HepG2 (cell line): ENCODE data around the gene B4GALT7. TPM values are rescaled to one million over a fixed set of nuclear protein-coding genes. Genes with fewer than 3 reads are reported as not detected.

ENCODE experiments used
- ATAC-seq: fragments of 200-7000 bp; cut with Tn5 transposase; 3 replicates; pipeline ENCODE4 v1.9.1; 2020; ENCODE audit warnings: mild to moderate bottlenecking, moderate library complexity
- BruUV-seq: library from RNA; stranded (reverse); fragments of 400-500 nt; replicated peaks from 2 replicates; lab custom pipeline; 2021; lab: Mats Ljungman, UMichigan
- CTCF ChIA-PET: fragments of 300-600 bp; formaldehyde crosslinking; extraction: SDS; loops from one replicate; lab custom pipeline; 2021; ENCODE audit warnings: low total read pairs, inconsistent platforms, low intra/inter-chr PET ratio; lab: Yijun Ruan, JAX
- POLR2A ChIA-PET: fragments of 350-600 bp; sonication (Branson Sonifier 250); formaldehyde crosslinking; loops from one replicate; lab custom pipeline; 2020; ENCODE audit warnings: antibody characterized with exemption, inconsistent platforms; lab: Yijun Ruan, JAX
- DNase-seq: peaks from one replicate; pipeline ENCODE4 v3.0.0-alpha.2; 2015; ENCODE audit warnings: low spot score
- FAIRE-seq: peaks from 3 replicates; lab custom pipeline; 2011; peaks lifted over from hg19 to GRCh38; lab: Jason Lieb, UNC
- H2AFZ ChIP-seq: one replicate; pipeline ENCODE4 v1.6.1; 2011; ENCODE audit warnings: low read length, inconsistent platforms
- H3K27ac ChIP-seq: fragments of 300-600 bp; 3 replicates; pipeline ENCODE4 v1.8.0; 2011; ENCODE audit warnings: mixed run types, mild to moderate bottlenecking, mixed read lengths, low read length, inconsistent platforms; ENCODE audit not compliant: insufficient read depth; ENCODE audit errors: extremely low read length
- H3K27me3 ChIP-seq, 2 experiments: fragments of 200-600 bp in 1 of 2; 2 replicates in 1 of 2; 3 replicates in 1 of 2; pipeline versions ENCODE4 v1.6.0 to v1.8.0; 2011; ENCODE audit warnings: low read length in 2 of 2, mild to moderate bottlenecking in 2 of 2, moderate library complexity in 2 of 2, inconsistent platforms in 1 of 2; ENCODE audit not compliant: insufficient read depth in 2 of 2, control insufficient read depth in 1 of 2
- H3K36me3 ChIP-seq, 2 experiments: fragments of 200-600 bp in 1 of 2; replicated peaks in 1 of 2; 2 replicates in 1 of 2; 3 replicates in 1 of 2; pipeline versions ENCODE4 v1.5.1 to v1.8.0; 2011; ENCODE audit warnings: low read length in 2 of 2, inconsistent platforms in 1 of 2; ENCODE audit not compliant: insufficient read depth in 2 of 2, control insufficient read depth in 1 of 2
- H3K4me1 ChIP-seq: 2 replicates; pipeline ENCODE4 v1.5.1; 2012; ENCODE audit warnings: low read length, inconsistent platforms; ENCODE audit not compliant: insufficient read depth
- H3K4me2 ChIP-seq: 2 replicates; pipeline ENCODE4 v1.6.0; 2011; ENCODE audit warnings: low read depth, low read length, inconsistent platforms
- H3K4me3 ChIP-seq, 3 experiments: fragments of 200-600 bp in 1 of 3; sonication (generic), shearing (Covaris generic) in 1 of 3; replicated peaks in 1 of 3; 2 replicates each; pipeline ENCODE4 v1.5.1; 2011 to 2016; ENCODE audit warnings: low read length in 3 of 3, inconsistent platforms in 2 of 3, low read depth in 2 of 3, mild to moderate bottlenecking in 2 of 3, control low read depth in 1 of 3, mixed read lengths in 1 of 3; ENCODE audit not compliant: insufficient read depth in 1 of 3
- H3K79me2 ChIP-seq: one replicate; pipeline ENCODE4 v1.6.1; 2011; ENCODE audit warnings: low read length, inconsistent platforms; ENCODE audit not compliant: insufficient read depth
- H3K9ac ChIP-seq: 2 replicates; pipeline ENCODE4 v1.6.0; 2011; ENCODE audit warnings: mild to moderate bottlenecking, low read depth, low read length, inconsistent platforms; ENCODE audit not compliant: insufficient read depth
- H3K9me3 ChIP-seq: 2 replicates; pipeline ENCODE4 v1.5.1; 2012; ENCODE audit warnings: mild to moderate bottlenecking, low read length
- H4K20me1 ChIP-seq: 2 replicates; pipeline ENCODE4 v1.6.0; 2011; ENCODE audit warnings: inconsistent platforms, mild to moderate bottlenecking, low read length, moderate library complexity; ENCODE audit not compliant: insufficient read depth
- AGO2 ChIP-seq: fragments of 200-400 bp; formaldehyde crosslinking; optimal IDR thresholded peaks from 2 replicates; pipeline ENCODE3; 2017; ENCODE audit warnings: mild to moderate bottlenecking, low read depth, low read length, moderate library complexity
- HIVEP1 ChIP-seq: sonication (generic); formaldehyde crosslinking; IDR thresholded peaks from 2 replicates; pipeline ENCODE4 v1.4.0; 2020; ENCODE audit warnings: mild to moderate bottlenecking, missing genetic modification reagents
- MYC ChIP-seq: sonication (generic); formaldehyde crosslinking; IDR thresholded peaks from 2 replicates; pipeline ENCODE4 v1.9.0; 2021; ENCODE audit warnings: missing genetic modification reagents, borderline replicate concordance
- PAXIP1 ChIP-seq: sonication (generic); formaldehyde crosslinking; conservative IDR thresholded peaks from 2 replicates; pipeline ENCODE4 v1.4.0; 2020; ENCODE audit warnings: mild to moderate bottlenecking, missing genetic modification reagents, moderate library complexity
- ZNF333 ChIP-seq: sonication (generic); formaldehyde crosslinking; IDR thresholded peaks from 2 replicates; pipeline ENCODE4 v1.4.0; 2020; ENCODE audit warnings: mild to moderate bottlenecking, missing genetic modification reagents, borderline replicate concordance
- WGBS: methylation state at CpG from one replicate; pipeline ENCODE4 v1.1.6; 2017; ENCODE audit warnings: low lambda C conversion rate; 5-methylcytosine and 5-hydroxymethylcytosine counted together
- in situ Hi-C: cut with HindIII; loops from 2 replicates; pipeline ENCODE4 v1.10.0; 2017; ENCODE audit warnings: low pct_unique_long_range_greater_than_20kb; ENCODE audit not compliant: extremely low pct_ligation_motif_present
- intact Hi-C: fragments of 100-400 bp; cut with micrococcal nuclease; formaldehyde crosslinking; loops from one replicate; pipeline ENCODE4 v1.10.0; 2022; ENCODE audit not compliant: unreplicated experiment
- polyA plus RNA-seq, 8 experiments: library from polyadenylated mRNA; depleted of rRNA in 3 of 8; stranded (reverse) in 7 of 8; unstranded in 1 of 8; fragments of >200 nt; fragmentation: Illumina TruSeq in 4 of 8; extraction: Trizol in 4 of 8; gene quantifications; 2 replicates each; pipeline versions ENCODE4 v1.2.1 to v1.2.3, GENCODE V29; 2011 to 2016; ENCODE audit warnings: low read depth in 4 of 8, missing spikeins in 1 of 8, mixed read lengths in 1 of 8; ENCODE audit not compliant: insufficient read depth in 1 of 8
- total RNA-seq, 5 experiments: library from RNA; depleted of rRNA; stranded (reverse); fragments of >200 nt; fragmentation: Illumina TruSeq; extraction: Trizol; gene quantifications; 2 replicates each; pipeline ENCODE4 v1.2.3, GENCODE V29; 2016; ENCODE audit warnings: low read depth in 1 of 5

The B4GALT7 gene
- total and polyA plus RNA-seq, 2 of the 13 experiments (the other 11 are each of a cell fraction or from before 2014, with no cell fraction given) = 16.4 to 20.5 TPM

- Histone ChIP-seq H3K36me3 (no peaks in the 10 kb centered on the region; a peak in 2 of 5 replicates), H3K4me2 (no peak overlapping the region), H3K9ac (no peak overlapping the region), H3K27ac (no peak overlapping the region), H3K27me3 (no peaks in the 10 kb centered on the region), H2AFZ (no peak overlapping the region), H3K4me1 (peaks cover 10% of the 10 kb centered on the region), H3K79me2 (no peaks in the 10 kb centered on the region), H3K9me3 (no peaks in the 10 kb centered on the region), H3K4me3 (no peak overlapping the region), H4K20me1 (no peaks in the 10 kb centered on the region)
- in situ Hi-C loops = loop anchor here (25.0 kb wide), 1 partner anchor 455 kb away; no protein-coding TSS in a partner anchor
- intact Hi-C loops = loop anchor here (2.0 kb wide), 1 partner anchor 34 kb away; no protein-coding TSS in a partner anchor
- ATAC-seq (no peak), FAIRE-seq (no peak), DNase-seq (no peak)
- no TSS peak for BruUV-seq
- ChIA-PET CTCF (interaction anchor here (0.5 to 0.8 kb wide), 2 partner anchors 46 to 627 kb away, joined by 3 read pairs; no protein-coding TSS in a partner anchor), POLR2A (interaction anchor here (1.2 kb wide), 1 partner anchor 15 kb away, joined by 5 read pairs; the partner anchor contains the start of gene TMED9)
- TF ChIP-seq MYC (CRISPR knock-in tag) (peak; percentile 17; the same call in 1 of the 2 replicates), AGO2 (peak; percentile 23), HIVEP1 (0 out of 2 replicates have a peak, but pooled peaks have one; percentile 14), PAXIP1 (no peak), ZNF333 (CRISPR knock-in tag) (no peak)
- WGBS = 70% methylated on average over 10 of the region's 11 CpGs
These were observed 7.2 kb downstream of the B4GALT7 start for GRCh38 chr5:177607115-177607451.
